SK-N-SH (cell line): Measurements from ENCODE around the gene ARHGEF12. TPM values are rescaled to one million over a fixed set of nuclear protein-coding genes. Genes with fewer than 3 reads are reported as not detected.

Source experiments
- CTCF ChIA-PET: fragments of 300-600, 350-600 bp; formaldehyde crosslinking; extraction: SDS; loops from one replicate; lab custom pipeline; 2021; lab: Yijun Ruan, JAX
- POLR2A ChIA-PET: fragments of 350-600 bp; sonication (Branson Sonifier 250); formaldehyde crosslinking; extraction: SDS; loops from one replicate; lab custom pipeline; 2020; ENCODE audit warnings: antibody characterized with exemption, inconsistent platforms; lab: Yijun Ruan, JAX
- DNase-seq: peaks from one replicate; pipeline ENCODE4 v3.0.0; 2012
- H2AFZ ChIP-seq: fragments of 200-600 bp; sonication (generic); 2 replicates; pipeline ENCODE4 v1.8.1; 2016; ENCODE audit warnings: antibody characterized with exemption, mild to moderate bottlenecking, low read depth
- H3F3A ChIP-seq: fragments of 200-600 bp; sonication (generic); replicated peaks from 2 replicates; pipeline ENCODE3; 2016; ENCODE audit warnings: antibody characterized with exemption, mild to moderate bottlenecking; ENCODE audit not compliant: insufficient read depth
- H3K27ac ChIP-seq, 2 experiments: fragments of 200-500 bp in 1 of 2; fragments of 200-600 bp in 1 of 2; sonication (Bioruptor generic) in 1 of 2; sonication (generic), shearing (Covaris generic) in 1 of 2; 2 replicates each; pipeline versions ENCODE4 v1.5.1 to v1.6.1; 2014 to 2016; ENCODE audit warnings: low read depth in 2 of 2, inconsistent platforms in 1 of 2, low read length in 1 of 2, mild to moderate bottlenecking in 1 of 2, mixed read lengths in 1 of 2
- H3K27me3 ChIP-seq: fragments of 200-600 bp; sonication (generic), shearing (Covaris generic); 2 replicates; pipeline ENCODE4 v1.6.1; 2016; ENCODE audit warnings: mixed run types; ENCODE audit not compliant: insufficient read depth
- H3K36me3 ChIP-seq, 2 experiments: fragments of 200-500 bp in 1 of 2; fragments of 200-600 bp in 1 of 2; sonication (Bioruptor generic) in 1 of 2; sonication (generic) in 1 of 2; replicated peaks in 1 of 2; 2 replicates each; pipeline versions ENCODE3 to v1.5.1; 2014 to 2016; ENCODE audit warnings: low read length in 1 of 2, mild to moderate bottlenecking in 1 of 2; ENCODE audit not compliant: insufficient read depth in 2 of 2, control insufficient read depth in 1 of 2
- H3K4me1 ChIP-seq, 2 experiments: fragments of 200-500 bp in 1 of 2; fragments of 200-600 bp in 1 of 2; sonication (Bioruptor generic) in 1 of 2; sonication (generic), shearing (Covaris generic) in 1 of 2; 2 replicates each; pipeline versions ENCODE4 v1.5.1 to v1.6.1; 2014 to 2016; ENCODE audit warnings: low read depth in 1 of 2, low read length in 1 of 2, mixed run types in 1 of 2; ENCODE audit not compliant: insufficient read depth in 2 of 2, control insufficient read depth in 1 of 2
- H3K4me2 ChIP-seq: fragments of 200-600 bp; sonication (generic), shearing (Covaris generic); 2 replicates; pipeline ENCODE4 v1.6.1; 2017; ENCODE audit warnings: mixed run types
- H3K4me3 ChIP-seq, 2 experiments: fragments of 200-500 bp in 1 of 2; fragments of 200-600 bp in 1 of 2; sonication (Bioruptor generic) in 1 of 2; sonication (generic), shearing (Covaris generic) in 1 of 2; 2 replicates each; pipeline versions ENCODE4 v1.5.1 to v1.8.1; 2014 to 2016; ENCODE audit warnings: low read depth in 2 of 2, inconsistent platforms in 1 of 2, low read length in 1 of 2, mild to moderate bottlenecking in 1 of 2, mixed read lengths in 1 of 2, moderate library complexity in 1 of 2
- H3K79me2 ChIP-seq: fragments of 200-600 bp; sonication (generic); 2 replicates; pipeline ENCODE4 v1.8.1; 2017; ENCODE audit warnings: mild to moderate bottlenecking; ENCODE audit not compliant: insufficient read depth
- H3K9ac ChIP-seq: fragments of 200-600 bp; sonication (generic); 2 replicates; pipeline ENCODE4 v1.6.1; 2017; ENCODE audit warnings: mixed run types
- H3K9me2 ChIP-seq: fragments of 200-600 bp; sonication (generic); 2 replicates; pipeline ENCODE4 v1.6.1; 2017; ENCODE audit warnings: mixed run types
- H3K9me3 ChIP-seq: fragments of 200-600 bp; sonication (generic); 2 replicates; pipeline ENCODE4 v1.6.1; 2017; ENCODE audit warnings: mixed run types, mild to moderate bottlenecking, moderate library complexity
- H4K20me1 ChIP-seq: fragments of 200-600 bp; sonication (generic); 2 replicates; pipeline ENCODE4 v1.6.1; 2017; ENCODE audit warnings: mild to moderate bottlenecking, mixed run types; ENCODE audit not compliant: insufficient read depth
- CHD2 ChIP-seq: fragments of 150-350 bp; IDR thresholded peaks from 2 replicates; pipeline ENCODE4 v1.6.1; 2018; ENCODE audit warnings: low read length; ENCODE audit not compliant: partially characterized antibody
- EZH2phosphoT487 ChIP-seq: fragments of 200-600 bp; sonication (generic); IDR thresholded peaks from 2 replicates; pipeline ENCODE4 v1.6.1; 2017; ENCODE audit warnings: low read depth, mixed run types, mild to moderate bottlenecking, antibody characterized with exemption, moderate library complexity, borderline replicate concordance
- FOSL2 ChIP-seq: IDR thresholded peaks from 2 replicates; pipeline ENCODE4 v1.4.0; 2012; ENCODE audit warnings: low read depth, mild to moderate bottlenecking, moderate library complexity, borderline replicate concordance
- FOXM1 ChIP-seq: IDR thresholded peaks from 2 replicates; pipeline ENCODE4 v1.4.0; 2012; ENCODE audit warnings: low read depth, mild to moderate bottlenecking
- GATA2 ChIP-seq: sonication (generic); formaldehyde crosslinking; IDR thresholded peaks from 2 replicates; pipeline ENCODE4 v1.5.0; 2020; ENCODE audit warnings: mild to moderate bottlenecking, missing genetic modification reagents
- JUND ChIP-seq: IDR thresholded peaks from 2 replicates; pipeline ENCODE4 v1.4.0; 2012
- MEF2A ChIP-seq: IDR thresholded peaks from 2 replicates; pipeline ENCODE4 v1.4.0; 2012; ENCODE audit warnings: low read depth, borderline replicate concordance
- NRF1 ChIP-seq: IDR thresholded peaks from 2 replicates; pipeline ENCODE4 v1.6.1; 2012; ENCODE audit warnings: low read depth, mild to moderate bottlenecking, low read length
- RAD21 ChIP-seq: IDR thresholded peaks from 2 replicates; pipeline ENCODE4 v1.6.1; 2012; ENCODE audit warnings: mild to moderate bottlenecking, low read length
- SIN3A ChIP-seq: IDR thresholded peaks from 2 replicates; pipeline ENCODE4 v1.6.1; 2012; ENCODE audit warnings: low read depth, mild to moderate bottlenecking, low read length, moderate library complexity, borderline replicate concordance
- SMC3 ChIP-seq: IDR thresholded peaks from 2 replicates; pipeline ENCODE4 v1.6.1; 2012; ENCODE audit warnings: low read depth, low read length, improper control_type of control experiment
- TAF1 ChIP-seq: IDR thresholded peaks from 2 replicates; pipeline ENCODE4 v1.6.1; 2012; ENCODE audit warnings: low read depth, mild to moderate bottlenecking, low read length, moderate library complexity, borderline replicate concordance
- YY1 ChIP-seq: IDR thresholded peaks from 2 replicates; pipeline ENCODE4 v1.4.0; 2012; ENCODE audit warnings: low read depth, mild to moderate bottlenecking
- WGBS: methylation state at CpG from one replicate; pipeline ENCODE4 v1.1.6; 2017; ENCODE audit warnings: low lambda C conversion rate; 5-methylcytosine and 5-hydroxymethylcytosine counted together
- polyA plus RNA-seq, 3 experiments: library from polyadenylated mRNA; depleted of rRNA; stranded (reverse); fragments of >200 nt; gene quantifications; 2 replicates each; pipeline ENCODE4 v1.2.3, GENCODE V29; 2012
- TF ChIP-seq, protein P1 (sequence below): IDR thresholded peaks from 2 replicates; pipeline ENCODE4 v1.6.1; 2012; ENCODE audit warnings: mild to moderate bottlenecking, low read depth, low read length, moderate library complexity
- TF ChIP-seq, protein P2 (sequence below): IDR thresholded peaks from 2 replicates; pipeline ENCODE4 v1.4.0; 2012; ENCODE audit warnings: low read depth, borderline replicate concordance
- TF ChIP-seq, protein P3 (sequence below): fragments of 200-600 bp; sonication (generic); IDR thresholded peaks from 2 replicates; pipeline ENCODE4 v1.6.1; 2017; ENCODE audit warnings: antibody characterized with exemption, mild to moderate bottlenecking, moderate library complexity
- TF ChIP-seq, protein P4 (sequence below): fragments of 150-350 bp; IDR thresholded peaks from 2 replicates; pipeline ENCODE4 v1.6.1; 2016; ENCODE audit warnings: mild to moderate bottlenecking, low read depth, low read length

The ARHGEF12 gene
- polyA plus RNA-seq, 1 of the 3 experiments (the other 2 are of a cell fraction): 12.3 TPM

DNA sequence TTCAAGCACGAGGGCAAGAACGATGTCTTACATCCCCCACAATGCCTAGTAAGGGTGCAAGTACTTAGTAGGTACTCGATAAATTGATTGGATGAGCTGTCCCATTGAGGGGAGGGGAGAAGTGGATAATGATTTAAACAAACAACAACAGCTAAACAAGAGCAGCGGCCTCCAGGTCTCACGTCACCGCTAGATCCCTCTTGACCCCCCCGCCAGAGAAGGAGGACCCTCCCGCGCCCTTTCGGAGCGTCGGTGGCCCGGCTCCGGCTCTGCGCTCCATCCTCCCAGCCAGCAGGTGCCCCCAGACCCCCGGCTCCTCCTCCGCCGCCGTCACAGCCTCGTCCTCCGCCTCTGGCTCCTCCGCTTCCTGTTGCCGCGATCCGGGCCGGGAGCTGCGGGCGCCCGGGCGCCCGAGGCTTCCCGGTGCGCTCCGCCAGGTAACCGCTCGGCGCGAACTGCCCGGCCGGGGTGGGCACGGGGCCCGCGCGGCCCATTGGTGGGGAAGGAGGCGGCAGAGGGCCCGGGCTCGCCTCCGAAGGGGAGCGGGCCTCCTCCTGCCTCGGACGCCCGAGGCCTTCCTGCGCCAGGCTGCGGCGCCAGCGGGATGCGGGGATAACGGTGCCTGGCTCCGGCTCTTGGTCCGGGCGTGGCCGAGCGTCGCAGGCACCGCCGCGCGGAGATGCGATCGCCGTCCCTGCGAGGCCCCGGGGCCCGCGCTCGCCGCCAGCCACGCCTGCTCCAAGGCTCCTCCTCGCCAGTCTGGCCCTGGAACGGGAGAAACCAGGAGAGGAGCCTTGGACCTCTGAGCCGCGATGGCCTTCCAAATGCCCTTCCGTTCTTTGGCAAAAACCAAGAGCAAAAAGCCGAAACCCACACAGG, 11.0 kb upstream of the ARHGEF12 start, which contains the start of gene TLCD5 (continued):
- TF ChIP-seq, protein P1, sequence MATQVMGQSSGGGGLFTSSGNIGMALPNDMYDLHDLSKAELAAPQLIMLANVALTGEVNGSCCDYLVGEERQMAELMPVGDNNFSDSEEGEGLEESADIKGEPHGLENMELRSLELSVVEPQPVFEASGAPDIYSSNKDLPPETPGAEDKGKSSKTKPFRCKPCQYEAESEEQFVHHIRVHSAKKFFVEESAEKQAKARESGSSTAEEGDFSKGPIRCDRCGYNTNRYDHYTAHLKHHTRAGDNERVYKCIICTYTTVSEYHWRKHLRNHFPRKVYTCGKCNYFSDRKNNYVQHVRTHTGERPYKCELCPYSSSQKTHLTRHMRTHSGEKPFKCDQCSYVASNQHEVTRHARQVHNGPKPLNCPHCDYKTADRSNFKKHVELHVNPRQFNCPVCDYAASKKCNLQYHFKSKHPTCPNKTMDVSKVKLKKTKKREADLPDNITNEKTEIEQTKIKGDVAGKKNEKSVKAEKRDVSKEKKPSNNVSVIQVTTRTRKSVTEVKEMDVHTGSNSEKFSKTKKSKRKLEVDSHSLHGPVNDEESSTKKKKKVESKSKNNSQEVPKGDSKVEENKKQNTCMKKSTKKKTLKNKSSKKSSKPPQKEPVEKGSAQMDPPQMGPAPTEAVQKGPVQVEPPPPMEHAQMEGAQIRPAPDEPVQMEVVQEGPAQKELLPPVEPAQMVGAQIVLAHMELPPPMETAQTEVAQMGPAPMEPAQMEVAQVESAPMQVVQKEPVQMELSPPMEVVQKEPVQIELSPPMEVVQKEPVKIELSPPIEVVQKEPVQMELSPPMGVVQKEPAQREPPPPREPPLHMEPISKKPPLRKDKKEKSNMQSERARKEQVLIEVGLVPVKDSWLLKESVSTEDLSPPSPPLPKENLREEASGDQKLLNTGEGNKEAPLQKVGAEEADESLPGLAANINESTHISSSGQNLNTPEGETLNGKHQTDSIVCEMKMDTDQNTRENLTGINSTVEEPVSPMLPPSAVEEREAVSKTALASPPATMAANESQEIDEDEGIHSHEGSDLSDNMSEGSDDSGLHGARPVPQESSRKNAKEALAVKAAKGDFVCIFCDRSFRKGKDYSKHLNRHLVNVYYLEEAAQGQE: 0 out of 2 replicates have a peak, but pooled peaks have one; percentile 45
- TF ChIP-seq TAF1 (peak; percentile 83), EZH2phosphoT487 (no peak), FOXM1 (no peak), GATA2 (CRISPR knock-in tag) (no peak), SIN3A (peak; percentile 7; the same call in 1 of the 2 replicates), CHD2 (peak; percentile 11), NRF1 (no peak)
- TF ChIP-seq, protein P2, sequence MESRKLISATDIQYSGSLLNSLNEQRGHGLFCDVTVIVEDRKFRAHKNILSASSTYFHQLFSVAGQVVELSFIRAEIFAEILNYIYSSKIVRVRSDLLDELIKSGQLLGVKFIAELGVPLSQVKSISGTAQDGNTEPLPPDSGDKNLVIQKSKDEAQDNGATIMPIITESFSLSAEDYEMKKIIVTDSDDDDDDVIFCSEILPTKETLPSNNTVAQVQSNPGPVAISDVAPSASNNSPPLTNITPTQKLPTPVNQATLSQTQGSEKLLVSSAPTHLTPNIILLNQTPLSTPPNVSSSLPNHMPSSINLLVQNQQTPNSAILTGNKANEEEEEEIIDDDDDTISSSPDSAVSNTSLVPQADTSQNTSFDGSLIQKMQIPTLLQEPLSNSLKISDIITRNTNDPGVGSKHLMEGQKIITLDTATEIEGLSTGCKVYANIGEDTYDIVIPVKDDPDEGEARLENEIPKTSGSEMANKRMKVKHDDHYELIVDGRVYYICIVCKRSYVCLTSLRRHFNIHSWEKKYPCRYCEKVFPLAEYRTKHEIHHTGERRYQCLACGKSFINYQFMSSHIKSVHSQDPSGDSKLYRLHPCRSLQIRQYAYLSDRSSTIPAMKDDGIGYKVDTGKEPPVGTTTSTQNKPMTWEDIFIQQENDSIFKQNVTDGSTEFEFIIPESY: no peak

DNA sequence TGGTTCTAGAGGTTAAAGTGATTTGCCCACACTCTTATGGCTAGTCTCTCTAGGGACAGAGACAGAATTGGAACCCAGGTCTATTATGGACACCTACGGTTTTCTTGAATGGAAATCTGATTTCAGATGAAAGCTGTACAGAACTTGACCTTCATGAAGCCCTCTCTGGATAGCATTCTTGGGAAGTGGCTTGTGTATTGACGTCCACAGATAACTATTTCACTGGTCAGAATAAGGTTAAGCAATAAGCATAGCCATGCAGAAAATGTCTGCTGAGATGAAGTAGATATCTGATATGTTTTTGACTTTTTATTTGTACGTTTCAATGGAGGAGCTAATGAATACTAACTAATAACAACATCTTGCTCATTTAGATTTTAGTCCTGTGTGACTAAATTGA, 10.0 kb upstream of the ARHGEF12 start:
- WGBS: 44% methylated on average over 3 of the region's 3 CpGs
- DNase-seq: no peak
- Histone ChIP-seq H3K9ac (peak overlapping the region; percentile 92), H3K27me3 (no peaks in the 10 kb centered on the region), H3K4me3 (peak overlapping the region; percentile 78 to 83), H3K79me2 (peaks cover 29% of the 10 kb centered on the region), H3K4me2 (peak overlapping the region; percentile 84), H4K20me1 (no peaks in the 10 kb centered on the region), H2AFZ (no peak overlapping the region), H3K36me3 (peaks cover 10 to 15% of the 10 kb centered on the region in 2 experiments), H3K4me1 (peaks cover 9 to 30% of the 10 kb centered on the region in 2 experiments), H3K9me3 (no peaks in the 10 kb centered on the region), H3K27ac (peak overlapping the region; percentile 85 to 88; a peak in 3 of 4 replicates), H3F3A (peaks cover 20% of the 10 kb centered on the region), H3K9me2 (no peaks in the 10 kb centered on the region)
- ChIA-PET POLR2A (no interaction called here), CTCF (interaction anchor here (1.1 to 3.5 kb wide), 5 partner anchors 10 to 359 kb away, joined by 3 to 29 read pairs (median 6); partner anchors contain the start of gene ARHGEF12)
- TF ChIP-seq FOXM1 (no peak), JUND (no peak), SMC3 (no peak), RAD21 (no peak), FOSL2 (no peak), MEF2A (no peak), EZH2phosphoT487 (no peak), YY1 (no peak)
- TF ChIP-seq, protein P3, sequence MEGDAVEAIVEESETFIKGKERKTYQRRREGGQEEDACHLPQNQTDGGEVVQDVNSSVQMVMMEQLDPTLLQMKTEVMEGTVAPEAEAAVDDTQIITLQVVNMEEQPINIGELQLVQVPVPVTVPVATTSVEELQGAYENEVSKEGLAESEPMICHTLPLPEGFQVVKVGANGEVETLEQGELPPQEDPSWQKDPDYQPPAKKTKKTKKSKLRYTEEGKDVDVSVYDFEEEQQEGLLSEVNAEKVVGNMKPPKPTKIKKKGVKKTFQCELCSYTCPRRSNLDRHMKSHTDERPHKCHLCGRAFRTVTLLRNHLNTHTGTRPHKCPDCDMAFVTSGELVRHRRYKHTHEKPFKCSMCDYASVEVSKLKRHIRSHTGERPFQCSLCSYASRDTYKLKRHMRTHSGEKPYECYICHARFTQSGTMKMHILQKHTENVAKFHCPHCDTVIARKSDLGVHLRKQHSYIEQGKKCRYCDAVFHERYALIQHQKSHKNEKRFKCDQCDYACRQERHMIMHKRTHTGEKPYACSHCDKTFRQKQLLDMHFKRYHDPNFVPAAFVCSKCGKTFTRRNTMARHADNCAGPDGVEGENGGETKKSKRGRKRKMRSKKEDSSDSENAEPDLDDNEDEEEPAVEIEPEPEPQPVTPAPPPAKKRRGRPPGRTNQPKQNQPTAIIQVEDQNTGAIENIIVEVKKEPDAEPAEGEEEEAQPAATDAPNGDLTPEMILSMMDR: no peak
- TF ChIP-seq, protein P4, sequence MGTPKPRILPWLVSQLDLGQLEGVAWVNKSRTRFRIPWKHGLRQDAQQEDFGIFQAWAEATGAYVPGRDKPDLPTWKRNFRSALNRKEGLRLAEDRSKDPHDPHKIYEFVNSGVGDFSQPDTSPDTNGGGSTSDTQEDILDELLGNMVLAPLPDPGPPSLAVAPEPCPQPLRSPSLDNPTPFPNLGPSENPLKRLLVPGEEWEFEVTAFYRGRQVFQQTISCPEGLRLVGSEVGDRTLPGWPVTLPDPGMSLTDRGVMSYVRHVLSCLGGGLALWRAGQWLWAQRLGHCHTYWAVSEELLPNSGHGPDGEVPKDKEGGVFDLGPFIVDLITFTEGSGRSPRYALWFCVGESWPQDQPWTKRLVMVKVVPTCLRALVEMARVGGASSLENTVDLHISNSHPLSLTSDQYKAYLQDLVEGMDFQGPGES: no peak
- TF ChIP-seq, protein P2: no peak
